ENCODE data around the gene NFE2L3.
"Not testable (repeated sequence)": the region's sequence is repeated elsewhere in the genome, so short reads cannot be mapped to it uniquely, and the experiment has no call there.

Gene NFE2L3

GRCh38 chr7:26167303-26167934 is 15.4 kb downstream of the NFE2L3 start:
- DNase-seq (ENCODE audit: low read depth, low spot score) = no peak

GRCh38 chr7:26168458-26169023 is 16.5 kb downstream of the NFE2L3 start:
- DNase-seq (ENCODE audit: low read depth, low spot score) = no peak

GRCh38 chr7:26169271-26169670 is 17.3 kb downstream of the NFE2L3 start:
- DNase-seq (ENCODE audit: low read depth, low spot score) = no peak

GRCh38 chr7:26170663-26171062 is 18.7 kb downstream of the NFE2L3 start:
- no peak for DNase-seq (ENCODE audit: low read depth, low spot score)

GRCh38 chr7:26171601-26172000 is 19.6 kb downstream of the NFE2L3 start:
- DNase-seq (ENCODE audit: low read depth, low spot score) = no peak

GRCh38 chr7:26172048-26172447 is 20.1 kb downstream of the NFE2L3 start:
- no peak for DNase-seq (ENCODE audit: low read depth, low spot score)

- not testable (repeated sequence) for DNase-seq (ENCODE audit: low read depth, low spot score)
Measured at GRCh38 chr7:26175903-26176302, 23.9 kb downstream of the NFE2L3 start.

- DNase-seq (ENCODE audit: low read depth, low spot score) = not testable (repeated sequence)
Measured at GRCh38 chr7:26176696-26177095, 24.7 kb downstream of the NFE2L3 start.

- DNase-seq (ENCODE audit: low read depth, low spot score) = not testable (repeated sequence)
Measured at GRCh38 chr7:26177269-26177668, 25.3 kb downstream of the NFE2L3 start.

- no peak for DNase-seq (ENCODE audit: low read depth, low spot score)
Measured at GRCh38 chr7:26178272-26178960, 26.4 kb downstream of the NFE2L3 start.

- no peak for DNase-seq (ENCODE audit: low read depth, low spot score)
Measured at GRCh38 chr7:26179422-26179821, 27.4 kb downstream of the NFE2L3 start.

- no peak for DNase-seq (ENCODE audit: low read depth, low spot score)
Measured at GRCh38 chr7:26179826-26180497, 28.0 kb downstream of the NFE2L3 start.

GRCh38 chr7:26180792-26181198 is 28.8 kb downstream of the NFE2L3 start:
- no peak for DNase-seq (ENCODE audit: low read depth, low spot score)

GRCh38 chr7:26181474-26182227 is 29.7 kb downstream of the NFE2L3 start:
- no peak for DNase-seq (ENCODE audit: low read depth, low spot score)

- DNase-seq (ENCODE audit: low read depth, low spot score) = no peak
Measured at GRCh38 chr7:26182283-26182682, 30.3 kb downstream of the NFE2L3 start.

- no peak for DNase-seq (ENCODE audit: low read depth, low spot score)
Measured at GRCh38 chr7:26182706-26183105, 30.7 kb downstream of the NFE2L3 start.

GRCh38 chr7:26183545-26184280 is 31.7 kb downstream of the NFE2L3 start:
- DNase-seq (ENCODE audit: low read depth, low spot score) = no peak

- not testable (repeated sequence) for DNase-seq (ENCODE audit: low read depth, low spot score)
Measured at GRCh38 chr7:26184281-26185101, 32.5 kb downstream of the NFE2L3 start.

- DNase-seq (ENCODE audit: low read depth, low spot score) = no peak
Measured at GRCh38 chr7:26185131-26185843, 33.3 kb downstream of the NFE2L3 start.

GRCh38 chr7:26185844-26186180 is 33.8 kb downstream of the NFE2L3 start:
- DNase-seq (ENCODE audit: low read depth, low spot score) = no peak

All from smooth muscle cell of the brain vasculature (primary cell).